ENCODE data around the gene C1orf115.
"Not testable (repeated sequence)": the region's sequence is repeated elsewhere in the genome, so short reads cannot be mapped to it uniquely, and the experiment has no call there.

Gene C1orf115

GRCh38 chr1:220695426-220695825 is 5.3 kb downstream of the C1orf115 start:
- DNase-seq = no peak

GRCh38 chr1:220696226-220696862 is 6.2 kb downstream of the C1orf115 start:
- DNase-seq = no peak

DNA sequence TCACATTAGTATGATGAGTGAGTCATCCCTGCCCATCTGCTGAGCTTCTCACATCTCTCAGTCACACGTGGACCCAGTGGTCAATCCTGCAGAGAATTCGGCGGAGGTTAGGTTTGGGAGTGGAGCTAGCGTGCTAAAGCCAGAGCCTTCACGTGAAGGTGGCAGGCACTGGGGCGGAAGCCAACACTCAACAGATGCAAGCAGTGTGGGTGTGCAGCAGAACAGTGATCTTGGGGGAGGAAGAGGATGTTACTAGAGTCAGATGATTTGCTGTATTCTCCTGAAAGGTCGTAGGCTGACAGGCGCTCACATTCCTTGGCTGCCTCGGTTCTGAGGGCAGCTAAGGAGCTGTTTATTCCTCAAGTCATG is 6.7 kb downstream of the C1orf115 start:
- DNase-seq = no peak

DNA sequence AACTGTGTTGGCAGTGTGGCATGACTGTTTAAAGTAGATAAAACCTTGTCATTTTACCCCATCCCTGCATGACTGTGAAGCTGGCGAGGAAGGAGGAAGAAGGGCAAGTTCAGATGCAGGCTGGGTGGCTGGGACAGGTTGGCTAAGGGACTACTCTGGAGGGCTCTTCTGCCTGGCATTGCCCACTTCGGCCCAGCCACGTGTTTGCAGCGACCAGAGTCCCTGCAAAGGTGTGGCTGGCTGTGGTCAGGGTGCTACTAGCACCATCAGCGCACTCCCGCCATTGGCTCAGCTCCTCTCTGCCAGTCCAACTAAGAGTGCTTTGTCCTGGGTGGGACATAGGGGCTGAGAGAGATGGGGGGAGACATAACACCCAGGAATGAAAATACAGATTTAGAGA is 7.2 kb downstream of the C1orf115 start:
- DNase-seq = no peak

DNA sequence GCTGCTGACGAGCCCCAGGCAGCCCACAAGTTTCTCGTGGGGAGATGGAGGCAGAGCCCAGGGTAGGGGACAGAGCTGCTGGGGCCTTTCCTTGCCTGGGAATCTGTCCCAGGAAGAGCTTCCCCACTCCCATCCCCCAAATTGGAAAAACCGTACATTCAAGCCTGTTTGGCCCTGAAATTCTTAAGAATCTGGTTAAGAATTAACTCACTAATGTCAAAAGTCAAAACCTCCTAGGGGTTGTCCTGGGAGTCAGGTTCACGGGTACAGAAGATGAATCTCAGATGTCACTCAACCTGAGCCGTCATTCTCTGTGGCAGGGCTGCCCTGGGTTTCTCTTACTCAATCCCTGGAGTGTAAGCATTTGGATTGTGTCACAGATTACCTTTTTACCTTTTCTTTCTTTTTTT is 8.4 kb downstream of the C1orf115 start:
- DNase-seq = no peak

- DNase-seq = no peak
These were observed 8.9 kb downstream of the C1orf115 start for GRCh38 chr1:220699044-220699443.

- DNase-seq = peak; percentile 77
These were observed 10.5 kb downstream of the C1orf115 start for GRCh38 chr1:220700556-220701179.

GRCh38 chr1:220701974-220702373 is 11.8 kb downstream of the C1orf115 start:
- no peak for DNase-seq

GRCh38 chr1:220702733-220703270 is 12.6 kb downstream of the C1orf115 start:
- DNase-seq = peak; percentile 90

- no peak for DNase-seq
These were observed 13.1 kb downstream of the C1orf115 start for GRCh38 chr1:220703305-220703704.

GRCh38 chr1:220705782-220706181 is 15.6 kb downstream of the C1orf115 start:
- DNase-seq = no peak

- DNase-seq = no peak
These were observed 16.3 kb downstream of the C1orf115 start for GRCh38 chr1:220706480-220706879.

- DNase-seq = no peak
These were observed 17.0 kb downstream of the C1orf115 start for GRCh38 chr1:220707160-220707559.

- no peak for DNase-seq
These were observed 18.1 kb downstream of the C1orf115 start for GRCh38 chr1:220708244-220708643.

- peak; percentile 56 for DNase-seq
These were observed 19.0 kb downstream of the C1orf115 start for GRCh38 chr1:220708936-220709801.

- no peak for DNase-seq
These were observed 20.2 kb downstream of the C1orf115 start for GRCh38 chr1:220710333-220710732.

GRCh38 chr1:220711056-220711809 is 21.1 kb downstream of the C1orf115 start:
- DNase-seq = no peak

GRCh38 chr1:220715986-220716385 is 25.8 kb downstream of the C1orf115 start:
- DNase-seq = not testable (repeated sequence)

GRCh38 chr1:220717800-220718640 is 27.9 kb downstream of the C1orf115 start:
- DNase-seq = no peak

DNA sequence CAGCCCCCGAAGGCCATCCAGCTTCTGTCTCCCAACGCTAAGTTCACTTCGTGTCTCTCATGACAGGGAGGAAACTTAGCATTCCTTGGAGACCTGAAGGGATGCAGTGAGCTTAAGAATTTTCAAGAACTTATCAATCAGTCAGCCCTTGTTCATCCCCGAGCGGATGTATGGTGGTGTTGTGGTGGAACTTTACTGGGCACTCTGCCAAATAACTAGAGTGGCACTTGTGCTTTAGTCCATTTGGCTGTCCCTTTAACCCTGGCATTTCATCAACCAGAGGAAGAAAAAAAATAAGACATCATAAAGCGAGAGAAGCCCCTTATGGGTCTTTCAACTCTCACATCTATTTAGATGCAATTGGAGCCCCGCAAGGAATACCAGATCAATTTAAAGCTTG is 31.1 kb downstream of the C1orf115 start:
- DNase-seq = peak; percentile 51

- no peak for DNase-seq
These were observed 36.5 kb downstream of the C1orf115 start for GRCh38 chr1:220726634-220727033.

- no peak for DNase-seq
These were observed 37.4 kb downstream of the C1orf115 start for GRCh38 chr1:220727519-220727918.
